Transverse colon (tissue), 4 donors: ENCODE results near the gene SLC27A5. TPM values are rescaled to one million over a fixed set of nuclear protein-coding genes. Genes with fewer than 3 reads are reported as not detected.

Experiments used
- DNase-seq: peaks from one replicate; pipeline ENCODE4 v3.0.0-alpha.2; 2019
- H3K27ac ChIP-seq, 4 donors: fragments of 200-600 bp; sonication (generic); 2 replicates each; pipeline ENCODE4 v1.5.1; 2016 to 2018; ENCODE audit warnings: inconsistent platforms in 4 of 4
- H3K27me3 ChIP-seq: fragments of 200-600 bp; sonication (generic); 2 replicates; pipeline ENCODE4 v1.5.1; 2017; ENCODE audit warnings: inconsistent platforms
- H3K36me3 ChIP-seq, 4 donors: fragments of 200-600 bp; sonication (generic); 2 replicates each; pipeline ENCODE4 v1.5.1; 2017 to 2019; ENCODE audit warnings: inconsistent platforms in 4 of 4
- H3K4me1 ChIP-seq, 4 donors: fragments of 200-600 bp; sonication (generic); 2 replicates each; pipeline ENCODE4 v1.5.1; 2017 to 2020; ENCODE audit warnings: inconsistent platforms in 4 of 4
- H3K4me3 ChIP-seq, 4 donors: fragments of 200-600 bp; sonication (generic); 1 replicate in 1 of 4; 2 replicates in 3 of 4; pipeline versions ENCODE4 v1.5.1 to v1.6.1; 2017 to 2019; ENCODE audit warnings: inconsistent platforms in 4 of 4
- H3K9me3 ChIP-seq, 2 donors: fragments of 200-600 bp; sonication (generic); 2 replicates each; pipeline ENCODE4 v1.5.1; 2017 to 2019; ENCODE audit warnings: inconsistent platforms in 2 of 2
- EP300 ChIP-seq: sonication (generic); formaldehyde crosslinking; IDR thresholded peaks from one replicate; pipeline ENCODE4 v1.6.1; 2017; ENCODE audit warnings: antibody characterized with exemption, low read depth
- POLR2A ChIP-seq: fragments of 450-650 bp; IDR thresholded peaks from one replicate; pipeline ENCODE4 v1.6.1; 2016; ENCODE audit warnings: antibody characterized with exemption, mild to moderate bottlenecking, moderate library complexity
- POLR2AphosphoS5 ChIP-seq, 3 donors: sonication (generic); formaldehyde crosslinking; IDR thresholded peaks; one replicate each; pipeline ENCODE4 v1.6.1; 2016; ENCODE audit warnings: antibody characterized with exemption in 3 of 3
- WGBS, 2 donors: methylation state at CpG; one replicate each; pipeline ENCODE4 v1.1.5; 2018; ENCODE audit warnings: low coverage in 1 of 2; 5-methylcytosine and 5-hydroxymethylcytosine counted together
- in situ Hi-C, 4 donors: fragments of 200-750 bp; cut with MboI; loops; one replicate each; pipeline versions ENCODE4 v1.15.0 to v1.15.1; 2017; ENCODE audit warnings: low sequenced_read_pairs in 3 of 4, low pct_ligation_motif_present in 1 of 4, low pct_unique_long_range_greater_than_20kb in 1 of 4
- intact Hi-C: fragments of 100-400 bp; cut with DNase I; formaldehyde crosslinking; loops from one replicate; pipeline ENCODE4 v1.15.1; 2023; ENCODE audit warnings: low total_unique reads
- total RNA-seq, 4 donors: library from RNA; depleted of rRNA; stranded (reverse); fragments of >200 nt; gene quantifications; one replicate each; pipeline ENCODE4 v1.1.0, GENCODE V29; 2016
- TF ChIP-seq, protein P1 (sequence below), 5 experiments: fragments of 200-600 bp in 3 of 5; fragments of 450-650 bp in 2 of 5; sonication (generic) in 3 of 5; IDR thresholded peaks; 1 replicate in 2 of 5; 2 replicates in 3 of 5; pipeline ENCODE4 v1.5.1; 2016 to 2017; ENCODE audit warnings: antibody characterized with exemption in 5 of 5, inconsistent platforms in 3 of 5, mild to moderate bottlenecking in 2 of 5, moderate library complexity in 1 of 5

Gene SLC27A5
- total RNA-seq, 4 donors from 2014 or later = 3.3 to 5.0 (median 4.4) TPM; not detected in 1

DNA sequence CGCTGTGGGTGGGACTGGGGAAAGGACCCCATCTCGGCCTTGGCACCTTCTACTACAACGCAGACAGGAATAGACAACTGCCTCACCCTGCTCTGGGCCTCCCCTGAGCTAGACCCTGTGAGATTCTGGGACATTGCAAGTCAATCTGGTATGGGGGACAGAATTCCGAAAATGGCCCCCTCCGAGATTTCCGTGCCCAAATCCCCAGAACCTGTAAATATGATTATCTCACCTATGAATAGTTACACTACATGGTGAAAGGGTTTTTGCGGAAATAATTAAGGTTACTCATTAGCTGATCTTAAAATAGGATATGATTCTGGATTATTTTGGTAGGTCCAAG lies 8.4 kb upstream of the SLC27A5 start:
- Histone ChIP-seq H3K36me3 (peaks cover 0 to 6% (median 0%) of the 10 kb centered on the region in 4 donors), H3K9me3 (no peaks in the 10 kb centered on the region), H3K4me3 (peak overlapping the region; percentile 63 to 79 (median 72)), H3K27me3 (no peaks in the 10 kb centered on the region), H3K4me1 (peaks cover 19 to 25% (median 22%) of the 10 kb centered on the region in 4 donors), H3K27ac (peak overlapping the region; percentile 92 to 99 (median 96))
- no peak for TF ChIP-seq EP300
- TF ChIP-seq, protein P1, sequence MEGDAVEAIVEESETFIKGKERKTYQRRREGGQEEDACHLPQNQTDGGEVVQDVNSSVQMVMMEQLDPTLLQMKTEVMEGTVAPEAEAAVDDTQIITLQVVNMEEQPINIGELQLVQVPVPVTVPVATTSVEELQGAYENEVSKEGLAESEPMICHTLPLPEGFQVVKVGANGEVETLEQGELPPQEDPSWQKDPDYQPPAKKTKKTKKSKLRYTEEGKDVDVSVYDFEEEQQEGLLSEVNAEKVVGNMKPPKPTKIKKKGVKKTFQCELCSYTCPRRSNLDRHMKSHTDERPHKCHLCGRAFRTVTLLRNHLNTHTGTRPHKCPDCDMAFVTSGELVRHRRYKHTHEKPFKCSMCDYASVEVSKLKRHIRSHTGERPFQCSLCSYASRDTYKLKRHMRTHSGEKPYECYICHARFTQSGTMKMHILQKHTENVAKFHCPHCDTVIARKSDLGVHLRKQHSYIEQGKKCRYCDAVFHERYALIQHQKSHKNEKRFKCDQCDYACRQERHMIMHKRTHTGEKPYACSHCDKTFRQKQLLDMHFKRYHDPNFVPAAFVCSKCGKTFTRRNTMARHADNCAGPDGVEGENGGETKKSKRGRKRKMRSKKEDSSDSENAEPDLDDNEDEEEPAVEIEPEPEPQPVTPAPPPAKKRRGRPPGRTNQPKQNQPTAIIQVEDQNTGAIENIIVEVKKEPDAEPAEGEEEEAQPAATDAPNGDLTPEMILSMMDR (IDR thresholded peaks at IDR 0.05) = no peak
- TF ChIP-seq POLR2A = no peak
- TF ChIP-seq POLR2AphosphoS5 (IDR thresholded peaks at IDR 0.05) = no peak
- DNase-seq = no peak
- intact Hi-C loops (no loop called here), in situ Hi-C loops (no loop called here)
- 8% methylated on average over 7 of the region's 7 CpGs; no CpG with 5 or more reads in 1 of the 2 donors for WGBS, 2 donors

DNA sequence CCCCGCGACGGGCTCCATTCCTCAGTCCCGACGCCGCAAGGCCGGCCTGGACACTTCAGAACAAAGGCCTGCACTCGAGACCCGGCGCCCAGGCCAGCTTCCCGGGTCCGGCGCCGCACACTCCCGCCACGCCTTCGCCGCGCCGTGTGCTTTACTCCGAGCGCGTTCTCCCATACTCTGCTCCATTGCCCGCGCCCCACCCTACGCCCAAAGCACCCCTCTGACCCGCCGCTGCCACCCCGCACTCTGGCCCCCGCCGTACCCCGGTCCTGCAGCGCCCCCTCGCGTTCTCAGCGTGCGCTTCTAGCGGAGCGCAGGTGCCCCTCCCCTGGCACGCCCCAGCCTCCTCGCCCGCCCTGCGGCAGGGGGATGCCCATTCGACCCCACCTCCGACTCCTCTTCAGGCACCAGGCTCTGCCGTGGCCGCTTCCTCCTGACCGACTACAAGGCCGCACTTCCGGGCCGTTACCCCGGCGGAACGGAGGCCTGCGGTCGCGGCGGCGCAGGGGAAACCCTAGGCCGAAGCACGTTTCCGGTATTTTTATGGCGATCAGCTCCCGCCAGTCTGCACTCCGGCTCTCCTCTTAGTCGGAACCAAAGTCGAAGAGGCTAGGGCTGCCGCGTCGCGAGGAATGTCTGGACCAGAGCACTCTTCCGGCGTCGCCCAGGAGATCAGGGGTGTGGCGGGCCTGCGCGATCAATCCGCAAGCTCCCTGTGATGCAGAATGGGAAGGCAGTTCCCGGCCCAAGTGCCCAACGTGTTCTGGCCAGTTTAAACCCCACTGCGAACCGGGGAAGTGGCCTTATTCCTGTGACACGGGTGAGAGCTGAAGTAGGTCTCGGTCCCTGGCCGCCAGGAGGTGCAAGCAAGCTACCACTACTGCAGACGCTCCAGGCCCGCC lies 7.8 kb upstream of the SLC27A5 start, which contains the start of gene ZBTB45:
ZBTB45 (minus strand) TSS at position 456 of the 902 bp plus-strand sequence. CDS start 2,137 bp downstream, outside the sequence.
- DNase-seq = peak; percentile 93
- intact Hi-C loops = no loop called here

DNA sequence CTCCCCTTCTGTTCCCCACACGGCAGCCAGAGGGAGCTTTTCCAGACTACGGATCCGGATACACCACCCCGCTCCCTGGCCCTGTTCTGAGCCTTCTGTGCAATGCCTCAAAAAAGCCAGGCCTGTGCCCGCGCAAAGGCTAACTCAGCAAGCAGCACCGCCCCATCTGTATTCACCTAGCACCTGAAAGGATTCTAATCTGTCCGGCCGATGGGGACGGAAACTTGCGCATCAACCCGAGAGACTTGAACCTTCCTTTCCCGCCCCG lies 7.2 kb upstream of the SLC27A5 start:
- 0% methylated on average over 1 to 14 of the region's 14 CpGs for WGBS, 2 donors
- H3K4me3 ChIP-seq = peak overlapping the region; percentile 63 to 79 (median 72)
- H3K4me1 ChIP-seq = peaks cover 26 to 33% (median 29%) of the 10 kb centered on the region in 4 donors
- peak; percentile 70 for DNase-seq
- no peaks in the 10 kb centered on the region for H3K9me3 ChIP-seq
- peak overlapping the region; percentile 92 to 99 (median 96) for H3K27ac ChIP-seq
- intact Hi-C loops = no loop called here
- in situ Hi-C loops = no loop called here
- H3K27me3 ChIP-seq = no peaks in the 10 kb centered on the region
- H3K36me3 ChIP-seq = peaks cover 0 to 6% (median 0%) of the 10 kb centered on the region in 4 donors
- TF ChIP-seq POLR2AphosphoS5 (IDR thresholded peaks at IDR 0.05) (no peak), POLR2A (no peak), EP300 (no peak)
- TF ChIP-seq, protein P1 (IDR thresholded peaks at IDR 0.05) = no peak

More for the DNA sequence above, 7.8 kb upstream of the SLC27A5 start, which contains the start of gene ZBTB45:
- TF ChIP-seq, protein P1 (IDR thresholded peaks at IDR 0.05) = peak; percentile 60 to 96 (median 70)
- TF ChIP-seq EP300 = no peak
- TF ChIP-seq POLR2AphosphoS5 (IDR thresholded peaks at IDR 0.05) = peak; percentile 63 to 82 (median 81)
- peak; percentile 75 for TF ChIP-seq POLR2A
- H3K27me3 ChIP-seq = no peaks in the 10 kb centered on the region
- H3K4me3 ChIP-seq = peak within 1 kb of the TSS; percentile 63 to 79 (median 72)
- peaks cover 0 to 6% (median 0%) of the 10 kb centered on the region in 4 donors for H3K36me3 ChIP-seq
- peaks cover 21 to 27% (median 25%) of the 10 kb centered on the region in 4 donors for H3K4me1 ChIP-seq
- in situ Hi-C loops = no loop called here
- WGBS, 2 donors = 1% methylated on average over 72 of the region's 87 CpGs; no CpG with 5 or more reads in 1 of the 2 donors
- no peaks in the 10 kb centered on the region for H3K9me3 ChIP-seq
- H3K27ac ChIP-seq = peak within 1 kb of the TSS; percentile 92 to 99 (median 96)

DNA sequence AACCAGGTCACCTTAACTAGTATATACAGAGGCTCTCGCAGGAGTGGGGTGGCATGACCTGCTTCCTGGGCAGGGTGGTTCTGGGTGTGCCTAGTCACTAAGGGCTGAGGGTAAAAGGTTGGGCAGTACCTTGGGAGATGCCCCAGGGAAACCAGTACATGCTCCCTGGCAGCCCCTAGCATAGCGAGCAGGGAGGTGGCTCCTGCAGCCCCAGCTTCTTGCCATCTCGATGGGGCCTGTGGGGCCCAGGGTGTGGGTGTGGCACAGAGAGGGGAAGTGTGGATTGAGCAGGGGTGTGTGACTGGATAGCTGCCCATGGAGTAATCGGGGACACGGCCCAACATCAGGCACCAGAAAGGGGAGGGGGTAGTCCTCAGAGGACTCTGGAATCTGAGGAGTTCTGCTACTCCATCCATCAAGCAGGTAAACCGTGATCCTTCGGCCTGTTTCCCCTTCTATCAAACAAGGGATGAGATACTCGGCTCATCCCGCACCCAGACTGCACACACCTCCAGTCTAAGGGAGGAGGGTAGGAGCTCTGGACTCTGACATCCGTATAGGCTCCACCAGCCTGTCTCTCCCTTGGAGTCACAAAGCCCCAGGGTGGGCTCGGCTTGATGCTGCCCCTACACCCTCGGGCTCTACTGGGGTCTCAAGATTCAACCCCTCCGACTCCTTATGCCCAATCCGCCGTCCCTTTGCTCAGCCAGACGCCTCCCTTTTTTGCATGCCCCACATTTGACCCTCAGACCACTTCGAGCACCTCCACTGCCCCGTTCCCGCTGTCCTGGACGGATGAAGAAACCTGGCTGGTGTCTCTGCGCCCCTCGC lies 6.7 kb upstream of the SLC27A5 start:
- intact Hi-C loops (no loop called here), in situ Hi-C loops (no loop called here)
- peak overlapping the region; percentile 63 to 79 (median 72) for H3K4me3 ChIP-seq
- H3K4me1 ChIP-seq = peaks cover 30 to 38% (median 34%) of the 10 kb centered on the region in 4 donors
- H3K27ac ChIP-seq = peak overlapping the region; percentile 92 to 99 (median 96)
- TF ChIP-seq, protein P1 (IDR thresholded peaks at IDR 0.05) = peak; percentile 16 to 62 (median 48)
- no peak for TF ChIP-seq POLR2A
- WGBS, 2 donors = 0 to 5% methylated on average over 9 to 22 of the region's 22 CpGs
- no peaks in the 10 kb centered on the region for H3K27me3 ChIP-seq
- H3K9me3 ChIP-seq = no peaks in the 10 kb centered on the region
- DNase-seq = peak; percentile 44
- peaks cover 0 to 6% (median 0%) of the 10 kb centered on the region in 4 donors for H3K36me3 ChIP-seq
